Mesodermal cell (in vitro differentiated cells): ENCODE data around the gene RNF115.

ENCODE experiments used
- H3K27ac ChIP-seq: 2 replicates; pipeline ENCODE4 v1.7.0; 2013; ENCODE audit warnings: mild to moderate bottlenecking, low read depth, low read length, moderate library complexity; ENCODE audit not compliant: severe bottlenecking
- H3K36me3 ChIP-seq: 2 replicates; pipeline ENCODE4 v1.7.1; 2013; ENCODE audit warnings: mild to moderate bottlenecking, low read length, moderate library complexity; ENCODE audit not compliant: control insufficient read depth, insufficient read depth
- H3K4me1 ChIP-seq: one replicate; pipeline ENCODE4 v1.7.1; 2013; ENCODE audit warnings: mild to moderate bottlenecking, low read length; ENCODE audit not compliant: insufficient read depth, control insufficient read depth, poor library complexity, severe bottlenecking
- H3K4me3 ChIP-seq: 2 replicates; pipeline ENCODE4 v1.7.0; 2013; ENCODE audit warnings: low read length, control low read depth, mild to moderate bottlenecking; ENCODE audit not compliant: insufficient read depth, poor library complexity, severe bottlenecking; ENCODE audit errors: extremely low read depth
- H3K9me3 ChIP-seq: 2 replicates; pipeline ENCODE4 v1.7.1; 2013; ENCODE audit warnings: mild to moderate bottlenecking, low read length, moderate library complexity; ENCODE audit not compliant: control insufficient read depth
- WGBS, 2 experiments: methylation state at CpG; one replicate each; pipeline ENCODE4 v1.1.5; 2013; ENCODE audit warnings: missing lambda C conversion rate in 2 of 2; ENCODE audit not compliant: insufficient coverage in 2 of 2; 5-methylcytosine and 5-hydroxymethylcytosine counted together

The RNF115 gene

GRCh38 chr1:145696630-145696960, 127.3 kb downstream of the RNF115 start:
- Histone ChIP-seq H3K9me3 (no peaks in the 10 kb centered on the region), H3K4me1 (no peaks in the 10 kb centered on the region), H3K36me3 (no peaks in the 10 kb centered on the region), H3K4me3 (no peak overlapping the region), H3K27ac (no peak overlapping the region)
- WGBS, 2 experiments, result 92 to 100% methylated on average over 3 of the region's 3 CpGs

GRCh38 chr1:145695821-145696629, 127.9 kb downstream of the RNF115 start:
- H3K27ac ChIP-seq, result no peak overlapping the region
- WGBS, 2 experiments, result 92 to 96% methylated on average over 4 to 5 of the region's 5 CpGs

GRCh38 chr1:145692785-145693443, 131.0 kb downstream of the RNF115 start:
- H3K4me1 ChIP-seq, result no peaks in the 10 kb centered on the region
- H3K27ac ChIP-seq, result no peak overlapping the region
- no peaks in the 10 kb centered on the region for H3K9me3 ChIP-seq
- WGBS, 2 experiments, result 89% methylated on average over 8 to 10 of the region's 11 CpGs
- H3K4me3 ChIP-seq, result no peak overlapping the region
- H3K36me3 ChIP-seq, result no peaks in the 10 kb centered on the region

More at GRCh38 chr1:145695821-145696629, 127.9 kb downstream of the RNF115 start:
- Histone ChIP-seq H3K36me3 (no peaks in the 10 kb centered on the region), H3K4me1 (no peaks in the 10 kb centered on the region), H3K9me3 (no peaks in the 10 kb centered on the region), H3K4me3 (no peak overlapping the region)

GRCh38 chr1:145690587-145691558, 133.0 kb downstream of the RNF115 start:
- WGBS, 2 experiments, result 93 to 100% methylated on average over 3 of the region's 5 CpGs
- H3K27ac ChIP-seq, result no peak overlapping the region

GRCh38 chr1:145689922-145690321, 134.0 kb downstream of the RNF115 start:
- no peak overlapping the region for H3K4me3 ChIP-seq
- no peaks in the 10 kb centered on the region for H3K4me1 ChIP-seq
- H3K27ac ChIP-seq, result no peak overlapping the region
- H3K9me3 ChIP-seq, result no peaks in the 10 kb centered on the region
- whole genome bisulfite sequencing, 2 experiments, result 87 to 98% methylated on average over 4 to 6 of the region's 6 CpGs
- H3K36me3 ChIP-seq, result no peaks in the 10 kb centered on the region

More at GRCh38 chr1:145690587-145691558, 133.0 kb downstream of the RNF115 start:
- Histone ChIP-seq H3K36me3 (no peaks in the 10 kb centered on the region), H3K4me3 (no peak overlapping the region), H3K4me1 (no peaks in the 10 kb centered on the region), H3K9me3 (no peaks in the 10 kb centered on the region)

- Histone ChIP-seq H3K4me3 (no peak overlapping the region), H3K27ac (no peak overlapping the region), H3K9me3 (no peaks in the 10 kb centered on the region), H3K36me3 (no peaks in the 10 kb centered on the region), H3K4me1 (no peaks in the 10 kb centered on the region)
- WGBS, 2 experiments, result 92 to 98% methylated on average over 6 of the region's 6 CpGs
Measured at GRCh38 chr1:145688924-145689323, 135.0 kb downstream of the RNF115 start.
